ENCODE results near the gene GRID2IP. TPM values are rescaled to one million over a fixed set of nuclear protein-coding genes. Genes with fewer than 3 reads are reported as not detected.

The GRID2IP gene
- total and polyA plus RNA-seq, 10 of the 15 experiments (the other 5 are each of a cell fraction or from before 2014, with no cell fraction given): not detected

GRCh38 chr7:6460990-6461584 lies 90.2 kb downstream of the GRID2IP start:
- Histone ChIP-seq H3K27me3 (replicated peaks in 1 of 2; ENCODE audit: control insufficient read depth in 2 of 2, insufficient read depth in 2 of 2, low read length in 1 of 2) (no peaks in the 10 kb centered on the region), H3K79me2 (ENCODE audit: control insufficient read depth, insufficient read depth, low read length) (no peaks in the 10 kb centered on the region), H4K20me1 (ENCODE audit: control insufficient read depth, insufficient read depth) (no peaks in the 10 kb centered on the region), H3K4me3 (no peak overlapping the region), H3K27ac (ENCODE audit: control insufficient read depth, insufficient read depth) (no peak overlapping the region), H3K4me2 (ENCODE audit: control insufficient read depth, insufficient read depth) (no peak overlapping the region), H3K9ac (ENCODE audit: control insufficient read depth, insufficient read depth, low read length) (no peak overlapping the region), H2AFZ (ENCODE audit: control insufficient read depth, low read depth, low read length) (no peak overlapping the region), H3K4me1 (ENCODE audit: control insufficient read depth, insufficient read depth, low read length) (no peaks in the 10 kb centered on the region), H3K36me3 (ENCODE audit: control insufficient read depth in 2 of 2, insufficient read depth in 2 of 2, low read length in 1 of 2) (peaks cover 5 to 9% of the 10 kb centered on the region in 2 experiments), H3K9me3 (replicated peaks; ENCODE audit: control insufficient read depth, insufficient read depth, low read length) (no peaks in the 10 kb centered on the region)
- ChIA-PET SMC1A (ENCODE audit: uncharacterized antibody, unreplicated experiment) (interaction anchor here (0.5 kb wide), 1 partner anchor 411 kb away, joined by 3 read pairs; no protein-coding TSS in a partner anchor), CTCF (no interaction called here), RAD21 (ENCODE audit: unreplicated experiment) (no interaction called here), POLR2A (interaction anchor here (0.7 kb wide), 1 partner anchor 13 kb away, joined by 3 read pairs; no protein-coding TSS in a partner anchor)
- intact Hi-C loops (cut with micrococcal nuclease; ENCODE audit: unreplicated experiment): no loop called here
- in situ Hi-C loops (cut with MboI): no loop called here
- FAIRE-seq (no peak), ATAC-seq (no peak), DNase-seq (ENCODE audit: low read depth, low spot score) (no peak)
- no TSS peak for BruUV-seq (replicated peaks)
- TF ChIP-seq KLF5 (IDR thresholded peaks at IDR 0.05; ENCODE audit: partially characterized antibody): no peak
- no peak for TF ChIP-seq ZNF217 (IDR thresholded peaks at IDR 0.05)
- no peak for TF ChIP-seq PRDM15 (CRISPR knock-in tag; IDR thresholded peaks at IDR 0.05)
- TF ChIP-seq POLR2A (IDR thresholded peaks at IDR 0.05; ENCODE audit: low read depth, low read length): 0 out of 2 replicates have a peak, but pooled peaks have one; percentile 44
- no peak for TF ChIP-seq KAT2A (conservative IDR thresholded peaks at IDR 0.05; ENCODE audit: control insufficient read depth, low read depth, low read length)
- 48% methylated on average over 11 of the region's 11 CpGs for WGBS (ENCODE audit: insufficient coverage, insufficient replicate concordance, low lambda C conversion rate, missing lambda C conversion rate)

Data from GM12878 (cell line).